Endometrial microvascular endothelial cells (primary cell): ENCODE measurements around the gene TRPM1. TPM values are rescaled to one million over a fixed set of nuclear protein-coding genes. Genes with fewer than 3 reads are reported as not detected.

Source experiments
- in situ Hi-C: cut with HindIII; loops from 2 replicates; pipeline ENCODE4 v1.10.0; 2017; ENCODE audit warnings: low sequenced_read_pairs, low pct_unique_long_range_greater_than_20kb; ENCODE audit errors: inconsistent ontology term
- total RNA-seq: library from RNA; depleted of rRNA; stranded (reverse); fragments of >200 nt; gene quantifications from one replicate; pipeline ENCODE4 v1.2.3, GENCODE V29; 2015; ENCODE audit errors: inconsistent ontology term

Gene TRPM1
- not detected for total RNA-seq

GRCh38 chr15:31101262-31102038 lies at the start of gene TRPM1:
Gene TRPM1 (minus strand): TSS chr15:31101725. CDS start chr15:31081355, 20,370 bp downstream.
- in situ Hi-C loops = loop anchor here (25.0 kb wide), 1 partner anchor 139 kb away; no protein-coding TSS in a partner anchor

GRCh38 chr15:31150732-31151231 lies 49.3 kb upstream of the TRPM1 start:
- in situ Hi-C loops = no loop called here

- in situ Hi-C loops = no loop called here
These were observed 48.5 kb upstream of the TRPM1 start for GRCh38 chr15:31149987-31150386.

GRCh38 chr15:31149088-31149505 lies 47.6 kb upstream of the TRPM1 start:
- in situ Hi-C loops = no loop called here

GRCh38 chr15:31148297-31149087 lies 47.0 kb upstream of the TRPM1 start:
- in situ Hi-C loops = no loop called here

GRCh38 chr15:31147944-31148296 lies 46.4 kb upstream of the TRPM1 start:
- in situ Hi-C loops = no loop called here

- in situ Hi-C loops = no loop called here
These were observed 45.9 kb upstream of the TRPM1 start for GRCh38 chr15:31147456-31147855.

- in situ Hi-C loops = no loop called here
These were observed 43.9 kb upstream of the TRPM1 start for GRCh38 chr15:31145271-31145911.

GRCh38 chr15:31141792-31142191 lies 40.3 kb upstream of the TRPM1 start:
- in situ Hi-C loops = no loop called here

GRCh38 chr15:31136607-31137328 lies 35.2 kb upstream of the TRPM1 start:
- in situ Hi-C loops = no loop called here

- in situ Hi-C loops = no loop called here
These were observed 34.5 kb upstream of the TRPM1 start for GRCh38 chr15:31136016-31136415.

GRCh38 chr15:31135523-31135922 lies 34.0 kb upstream of the TRPM1 start:
- in situ Hi-C loops = no loop called here

GRCh38 chr15:31133890-31134289 lies 32.4 kb upstream of the TRPM1 start:
- in situ Hi-C loops = no loop called here

GRCh38 chr15:31131853-31132375 lies 30.4 kb upstream of the TRPM1 start:
- in situ Hi-C loops = no loop called here

GRCh38 chr15:31130576-31131237 lies 29.2 kb upstream of the TRPM1 start:
- in situ Hi-C loops = no loop called here

- in situ Hi-C loops = no loop called here
These were observed 28.3 kb upstream of the TRPM1 start for GRCh38 chr15:31129769-31130303.

- in situ Hi-C loops = no loop called here
These were observed 27.6 kb upstream of the TRPM1 start for GRCh38 chr15:31128919-31129768.
